GM18505 (cell line): ENCODE data around the gene IGIP.

Experiments
- ATAC-seq: cut with Tn5 transposase; IDR thresholded peaks from one replicate; pipeline ENCODE4 v1.9.1; 2021; ENCODE audit not compliant: unreplicated experiment
- POLR2A ChIP-seq: IDR thresholded peaks from 4 replicates; pipeline ENCODE4 v1.6.1; 2011; ENCODE audit warnings: borderline replicate concordance; ENCODE audit not compliant: insufficient read depth, insufficient read length; ENCODE audit errors: extremely low read depth

IGIP gene

DNA sequence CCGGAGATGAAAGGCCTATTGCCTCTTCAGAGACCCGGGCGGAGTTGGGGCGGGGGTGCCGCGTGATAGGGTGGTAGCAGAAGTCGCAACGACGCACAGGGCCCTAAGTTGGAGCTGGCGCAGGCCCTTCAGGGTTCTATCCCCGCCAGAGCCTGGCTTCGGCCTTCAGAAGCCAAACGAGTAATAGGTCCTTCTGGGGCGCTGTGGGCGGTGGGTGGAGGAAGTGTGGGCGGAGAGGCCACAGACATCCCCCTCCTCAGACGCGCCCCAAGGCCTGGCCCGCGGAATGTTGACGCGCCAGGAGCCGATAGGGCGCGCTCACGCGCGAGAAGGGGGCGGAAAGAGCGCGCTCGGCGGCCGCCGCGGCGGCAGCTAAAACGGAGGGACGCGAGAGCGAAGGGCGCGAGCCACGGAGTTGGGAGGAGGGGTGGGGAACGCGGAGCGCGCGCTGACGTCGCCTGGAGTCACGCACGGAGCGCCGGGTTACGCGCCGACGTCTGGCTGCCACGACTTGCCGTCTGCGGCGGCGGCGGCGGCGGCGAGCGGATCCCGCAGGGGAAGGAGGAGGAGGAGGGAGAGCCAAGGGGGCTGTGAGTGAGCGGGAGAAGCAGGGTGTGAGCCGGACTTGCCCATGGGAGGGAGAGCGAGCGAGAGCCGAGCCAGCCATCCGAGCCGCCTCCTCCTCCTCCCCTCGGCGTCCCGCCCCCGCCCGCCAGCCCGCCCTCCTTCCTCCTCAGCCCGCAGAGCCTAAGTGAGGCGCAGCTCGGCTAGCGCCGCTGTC is 18.2 kb upstream of the IGIP start:
- peak; percentile 87 for ATAC-seq

DNA sequence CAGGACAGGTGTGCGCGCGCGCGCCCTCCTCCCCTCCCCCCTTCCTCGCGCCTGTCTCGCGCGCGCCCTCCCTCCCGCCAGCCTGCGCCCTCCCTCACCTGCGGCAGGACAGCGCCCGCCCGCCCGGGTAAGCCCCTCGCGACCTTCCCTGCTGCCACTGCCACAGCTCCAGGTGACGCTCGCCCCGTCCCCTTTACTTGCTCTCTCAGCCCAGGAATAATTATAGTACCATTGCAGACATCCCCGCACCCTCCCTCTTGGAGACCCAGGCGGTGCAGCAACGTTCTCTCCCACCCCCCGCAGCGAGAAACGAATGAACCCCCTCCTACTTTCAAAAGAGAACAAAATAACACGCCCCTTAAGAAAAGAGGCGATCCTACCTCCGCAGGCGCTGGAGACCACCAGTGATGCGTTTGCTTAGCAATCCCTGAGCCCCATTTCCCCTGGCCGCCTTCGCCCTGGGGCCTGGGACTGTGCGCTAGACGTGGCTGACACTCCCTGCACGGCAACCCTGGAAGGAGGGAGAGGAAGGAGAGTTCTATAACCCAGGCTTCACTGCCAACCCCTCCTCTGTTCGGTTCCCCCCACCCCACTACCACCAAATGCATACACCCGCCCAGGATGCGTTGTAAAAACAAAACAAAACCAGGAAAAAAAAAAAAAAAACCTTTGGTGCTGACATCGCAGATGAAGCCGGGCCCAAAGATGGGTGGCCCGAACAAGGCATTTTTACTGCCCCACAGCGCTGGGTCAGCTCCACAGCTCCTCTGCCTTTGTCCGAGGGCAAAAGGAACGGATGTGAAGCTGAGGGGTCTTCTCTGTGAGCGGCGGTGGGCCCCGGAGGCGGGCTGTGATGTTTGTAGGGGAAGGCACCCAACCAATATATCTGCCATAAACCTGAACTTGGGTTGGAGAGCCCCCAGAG is 17.4 kb upstream of the IGIP start:
- no peak for TF ChIP-seq POLR2A
- no peak for ATAC-seq

More for the DNA sequence above, 18.2 kb upstream of the IGIP start:
- TF ChIP-seq POLR2A: peak; percentile 87

DNA sequence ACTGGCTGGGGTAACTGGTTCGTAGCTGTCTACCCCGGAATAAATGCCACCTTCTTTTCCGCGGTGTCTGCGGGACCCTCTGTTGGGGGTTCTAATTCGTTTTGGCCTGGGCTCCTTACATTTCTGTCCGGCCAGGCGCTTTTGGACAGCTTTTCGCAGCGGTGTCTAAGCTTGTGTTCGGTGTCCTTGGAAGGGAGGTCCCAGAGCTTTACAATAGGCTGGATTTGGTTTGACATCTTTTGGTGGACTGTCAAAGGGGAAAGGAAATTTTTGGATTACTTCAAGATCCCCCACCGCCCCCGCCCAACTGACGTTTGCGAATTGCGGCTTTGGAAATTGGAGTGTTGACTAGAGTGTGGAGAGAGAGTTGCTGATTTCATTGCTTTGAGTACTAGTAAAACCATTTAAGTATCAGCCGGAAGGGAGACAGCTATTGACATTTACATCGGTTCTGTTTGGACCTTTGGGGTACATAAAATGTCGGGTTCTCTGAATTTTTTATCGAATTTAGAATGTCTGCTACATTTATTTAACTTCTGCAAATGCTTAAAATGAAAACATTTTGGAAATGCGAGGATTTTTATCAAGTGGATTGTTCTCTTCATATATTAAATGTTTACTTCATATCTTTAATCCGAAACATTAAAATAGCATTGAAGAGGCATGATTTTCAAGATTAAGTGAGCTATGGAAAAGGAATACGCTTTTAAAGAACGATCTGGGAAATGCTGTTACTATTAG is 16.5 kb upstream of the IGIP start:
- TF ChIP-seq POLR2A: no peak
- no peak for ATAC-seq

DNA sequence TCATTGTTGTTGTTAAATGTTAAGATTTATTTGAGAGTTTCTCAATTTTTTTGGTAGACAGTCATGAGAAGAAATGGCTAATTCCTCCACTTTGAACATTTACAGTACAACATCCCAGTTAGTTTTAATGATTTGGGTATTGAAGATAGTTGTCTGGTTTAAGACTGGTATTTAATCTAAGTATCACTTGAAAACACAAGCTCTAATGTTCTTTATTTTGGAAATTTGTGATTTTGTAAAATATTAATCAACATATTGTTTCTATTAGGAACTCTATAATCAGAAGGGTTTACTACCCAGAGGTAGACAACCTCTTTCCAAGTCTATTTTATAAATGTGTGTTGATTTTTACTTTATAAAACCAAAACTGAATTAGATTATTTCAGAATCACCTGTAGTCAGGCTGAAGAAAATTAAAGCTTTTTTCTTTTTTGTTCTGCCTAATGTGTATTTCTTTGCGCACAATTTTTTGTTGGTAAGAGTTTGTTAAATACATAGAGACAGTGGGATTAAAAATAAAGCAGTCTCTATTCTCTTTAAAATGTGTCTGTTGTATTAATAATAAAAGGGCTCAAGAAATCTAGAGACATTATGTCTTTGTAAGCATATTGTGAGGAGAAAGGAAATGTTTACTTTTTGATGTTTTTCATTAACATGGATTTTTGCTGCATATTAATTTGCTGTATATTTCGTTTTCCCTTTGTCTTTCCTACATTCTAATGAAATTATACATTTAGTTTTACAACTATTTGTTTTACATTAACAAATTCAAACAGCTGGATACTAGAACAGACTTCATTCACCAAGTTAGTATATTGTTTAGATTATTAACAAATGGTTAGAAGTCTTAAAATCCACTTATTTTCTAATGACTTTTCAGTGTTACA is 15.7 kb upstream of the IGIP start:
- no peak for TF ChIP-seq POLR2A
- no peak for ATAC-seq

DNA sequence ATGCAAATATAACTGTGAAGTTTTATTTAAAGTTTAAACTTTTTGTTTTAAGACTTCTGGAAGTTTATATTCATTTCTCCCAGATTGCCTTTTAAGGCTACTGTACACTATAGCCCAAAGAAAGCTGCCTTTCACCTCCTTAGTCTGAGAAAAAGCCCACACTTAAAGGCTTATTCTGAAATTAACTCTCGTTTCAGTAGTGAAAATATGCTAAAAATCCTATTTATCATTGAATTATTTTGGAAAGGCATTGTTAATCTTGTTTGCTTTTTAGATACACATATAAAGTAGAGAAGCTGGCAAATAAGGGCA is 15.1 kb upstream of the IGIP start:
- no peak for TF ChIP-seq POLR2A
- no peak for ATAC-seq

DNA sequence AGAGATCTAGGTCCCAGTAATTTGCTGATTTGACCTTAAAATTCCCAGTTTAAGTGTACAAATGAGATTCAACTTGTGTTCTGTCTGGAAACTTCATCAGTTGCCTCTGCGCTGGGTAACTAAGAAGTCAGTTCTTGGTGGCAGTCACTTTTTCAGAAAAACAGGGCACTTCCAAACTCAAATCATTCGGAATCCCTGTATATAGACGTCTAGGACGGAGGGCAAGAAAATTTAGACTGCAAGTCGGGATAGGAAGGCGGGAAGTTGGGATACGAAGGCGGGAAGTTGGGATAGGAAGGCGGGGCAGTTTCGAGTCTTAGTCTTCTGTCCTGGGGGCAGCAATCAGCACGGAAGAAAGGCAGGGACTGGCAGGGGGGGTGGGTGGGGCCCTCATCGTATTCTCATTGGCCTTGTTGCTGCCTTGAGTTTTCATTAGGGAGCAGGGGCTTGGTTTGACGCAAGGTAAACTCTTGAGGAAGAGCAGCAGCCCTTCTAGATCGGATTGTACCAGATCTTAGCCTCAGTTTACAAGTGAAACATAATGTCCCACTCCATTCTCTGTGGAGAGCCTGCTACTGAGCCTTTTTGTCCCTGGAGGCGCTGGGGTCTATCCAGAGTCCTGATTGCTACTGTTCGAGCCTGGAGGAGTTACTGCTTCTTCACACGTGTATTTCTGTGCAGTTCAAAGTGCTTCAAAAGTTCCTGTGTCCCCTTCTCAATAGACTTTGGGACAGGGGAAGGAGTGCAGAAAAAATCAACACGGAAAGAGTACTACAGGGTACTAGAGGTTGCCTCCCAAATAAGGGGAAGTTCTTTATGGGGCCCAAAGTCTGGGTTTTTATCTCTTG is 14.5 kb upstream of the IGIP start:
- ATAC-seq: no peak
- TF ChIP-seq POLR2A: no peak

DNA sequence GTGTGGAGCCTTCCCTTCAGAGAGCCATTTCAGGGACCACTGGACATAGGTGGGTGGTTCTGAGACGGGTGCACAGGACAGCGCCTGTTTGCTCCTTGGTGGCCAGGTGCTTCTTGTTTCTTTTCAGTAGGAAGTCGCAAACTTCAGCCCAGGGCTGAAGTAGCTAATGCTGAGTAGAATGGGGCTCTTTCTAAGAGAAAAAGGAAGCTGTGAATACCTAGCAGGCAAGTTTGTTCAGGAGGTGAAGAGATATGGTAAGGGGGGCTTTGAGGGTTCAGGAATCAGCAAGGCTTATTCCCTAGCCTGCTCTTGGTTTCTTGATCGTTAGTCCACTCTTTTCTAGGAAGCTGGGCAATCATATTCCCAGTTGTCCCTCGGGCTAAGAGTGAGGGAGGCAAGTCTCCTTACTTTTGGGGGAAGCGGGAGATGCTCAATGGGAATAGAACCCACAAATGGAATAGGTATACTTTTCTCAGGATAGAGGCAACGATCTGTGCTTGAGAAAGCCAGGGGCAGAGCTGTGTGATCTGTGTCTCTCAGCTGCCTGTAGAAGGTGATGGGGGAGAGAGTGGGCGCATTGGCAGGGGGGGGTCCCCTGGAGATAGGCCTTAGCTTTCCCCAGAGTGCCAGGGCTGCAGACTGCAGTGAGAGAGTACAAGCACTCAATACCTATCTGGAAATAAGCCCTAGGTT is 13.7 kb upstream of the IGIP start:
- ATAC-seq: no peak

DNA sequence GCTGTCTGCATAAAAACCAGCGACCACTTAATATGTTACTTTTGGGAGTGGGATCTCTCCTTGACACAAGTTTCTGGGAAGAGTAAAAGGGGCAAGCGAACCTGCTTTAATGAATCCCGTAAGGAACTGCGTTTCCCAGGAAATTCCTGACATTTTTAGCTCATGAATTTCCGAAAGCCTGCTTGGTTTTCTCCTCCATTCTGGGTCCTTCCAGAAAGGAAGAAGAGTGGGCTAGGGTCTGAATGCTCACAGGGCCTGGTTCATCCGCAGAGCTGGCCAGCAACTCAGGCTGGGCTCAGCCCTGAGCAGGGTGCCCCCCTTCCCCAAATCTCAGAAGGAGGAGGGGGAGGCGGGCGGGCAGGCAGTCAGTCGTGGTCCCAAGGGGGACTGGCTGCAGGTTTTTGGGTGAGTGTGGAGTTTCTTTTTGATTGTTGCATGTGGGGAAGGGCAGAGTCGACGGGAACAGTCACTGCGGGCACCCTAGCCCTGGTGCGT is 13.0 kb upstream of the IGIP start:
- TF ChIP-seq POLR2A: no peak
- no peak for ATAC-seq

More for the DNA sequence above, 13.7 kb upstream of the IGIP start:
- no peak for TF ChIP-seq POLR2A

DNA sequence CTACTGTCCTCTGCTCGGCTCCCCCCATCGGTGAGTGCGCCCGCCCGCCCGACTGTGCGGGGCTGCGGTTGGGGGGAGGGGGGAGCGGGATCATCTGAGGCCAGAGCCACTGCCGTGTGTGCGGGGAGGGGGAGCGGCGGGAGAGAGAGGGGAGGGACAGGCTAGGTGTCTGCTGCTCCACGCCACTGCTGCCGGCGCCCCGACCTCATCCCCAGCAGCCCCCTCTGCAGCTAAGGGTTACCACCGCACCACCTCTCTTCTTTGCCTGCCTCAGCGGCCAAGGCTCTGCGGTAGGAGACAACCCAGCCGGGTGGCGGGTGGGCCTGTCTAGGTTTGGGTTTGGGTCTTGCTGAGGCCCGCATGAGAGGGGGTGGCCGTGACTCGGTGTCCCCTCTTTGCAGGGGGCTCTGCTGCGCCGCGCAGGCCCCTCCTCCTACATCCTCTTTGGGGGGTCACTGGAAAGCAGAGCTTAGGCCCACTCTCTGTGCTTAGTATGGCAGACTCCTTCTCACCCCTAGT is 12.5 kb upstream of the IGIP start:
- no peak for ATAC-seq

DNA sequence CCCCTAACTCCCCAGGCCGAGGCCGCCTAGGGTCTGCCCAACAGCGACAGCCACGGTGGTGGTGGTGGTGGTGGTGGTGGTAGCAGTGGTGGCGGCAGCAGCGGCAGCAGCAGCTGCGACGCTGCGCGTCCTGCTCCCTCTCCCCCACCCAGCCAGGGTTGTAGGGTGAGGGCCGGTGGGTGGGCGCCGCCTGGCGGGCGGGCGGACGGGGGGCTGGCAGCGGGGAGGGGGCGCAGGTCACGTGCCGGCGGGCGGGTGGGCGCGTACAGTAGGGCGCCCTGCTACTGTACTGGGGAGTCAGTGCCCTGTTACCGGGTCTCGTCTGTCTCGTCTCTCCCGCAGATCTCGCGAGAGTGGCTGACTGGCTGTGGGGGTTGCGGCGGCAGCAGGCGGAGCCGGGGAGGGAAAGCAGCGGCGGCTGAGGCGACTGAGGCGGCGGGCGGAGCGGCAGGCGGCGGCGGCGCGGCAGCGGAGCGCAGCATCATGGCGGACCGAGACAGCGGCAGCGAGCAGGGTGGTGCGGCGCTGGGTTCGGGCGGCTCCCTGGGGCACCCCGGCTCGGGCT is 12.0 kb upstream of the IGIP start, which contains the start of gene PURA:
Gene PURA, plus strand, starts transcription at position 411 of the 565 bp plus-strand sequence. Its CDS starts 73 bp downstream, at position 484.
- peak; percentile 90 for ATAC-seq
- TF ChIP-seq POLR2A: peak; percentile 82

More for the DNA sequence above, 12.5 kb upstream of the IGIP start:
- TF ChIP-seq POLR2A: no peak
